ENCODE results near the gene IRF2. TPM values are rescaled to one million over a fixed set of nuclear protein-coding genes. Genes with fewer than 3 reads are reported as not detected.

Gene IRF2
- total and polyA plus RNA-seq, 2 of the 8 experiments (the other 6 are each of a cell fraction or from before 2014, with no cell fraction given): 13.8 to 17.0 TPM

- no peak for TF ChIP-seq RAD21 (IDR thresholded peaks at IDR 0.05 in 1 of 2, conservative IDR thresholded peaks at IDR 0.05 in 1 of 2; ENCODE audit: low read depth in 2 of 2, low read length in 2 of 2)
- TF ChIP-seq ZNF274 (IDR thresholded peaks at IDR 0.05; ENCODE audit: borderline replicate concordance, extremely low read depth, low read length): no peak
- no peak for TF ChIP-seq ASH2L (IDR thresholded peaks at IDR 0.05; ENCODE audit: low read length)
- no peak for TF ChIP-seq CEBPB (IDR thresholded peaks at IDR 0.05; ENCODE audit: low read depth, low read length)
Measured at GRCh38 chr4:184417802-184418511, 56.4 kb downstream of the IRF2 start (continued).
